ENCODE measurements around the gene PERP.

The PERP gene

GRCh38 chr6:138073264-138073663 lies 34.0 kb downstream of the PERP start:
- no peak overlapping the region for H3K4me3 ChIP-seq (ENCODE audit: low read depth in 1 of 5, low read length in 5 of 5)
- H3K4me1 ChIP-seq (ENCODE audit: control insufficient read depth in 5 of 5, insufficient read depth in 5 of 5, low read length in 5 of 5), result no peaks in the 10 kb centered on the region
- H3K9me3 ChIP-seq (ENCODE audit: control insufficient read depth in 5 of 5, low read length in 5 of 5), result no peaks in the 10 kb centered on the region
- no peaks in the 10 kb centered on the region for H3K36me3 ChIP-seq (ENCODE audit: control insufficient read depth in 5 of 5, insufficient read depth in 5 of 5, low read length in 5 of 5)
- no peak overlapping the region for H3K9ac ChIP-seq (ENCODE audit: low read length in 5 of 5)
- no peak overlapping the region for H3K27ac ChIP-seq (ENCODE audit: low read depth, low read length)
- peaks cover 0 to 3% (median 0%) of the 10 kb centered on the region in 5 donors for H3K27me3 ChIP-seq (ENCODE audit: control insufficient read depth in 5 of 5, insufficient read depth in 4 of 5, low read length in 5 of 5)

DNA sequence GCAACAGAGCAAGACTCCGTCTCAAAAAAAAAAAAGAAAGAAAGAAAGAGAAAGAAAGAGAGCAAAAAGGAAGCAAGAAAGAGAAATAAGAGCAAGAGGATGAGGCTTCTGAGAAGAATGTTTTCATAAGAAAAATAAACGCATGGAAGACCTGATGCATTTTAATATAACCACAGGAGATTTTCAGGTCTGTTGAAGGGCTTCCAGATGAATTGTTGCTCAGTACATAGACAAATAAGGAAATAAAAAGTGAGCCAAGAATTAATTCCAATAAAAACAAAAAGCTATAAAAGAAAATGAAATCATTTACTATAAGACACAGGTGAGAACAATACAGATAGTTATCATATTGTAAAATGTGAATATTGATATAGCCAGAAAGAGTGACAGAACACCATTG lies 43.5 kb downstream of the PERP start:
- H3K36me3 ChIP-seq (ENCODE audit: control insufficient read depth in 5 of 5, insufficient read depth in 5 of 5, low read length in 5 of 5), result no peaks in the 10 kb centered on the region
- no peak overlapping the region for H3K4me3 ChIP-seq (ENCODE audit: low read depth in 1 of 5, low read length in 5 of 5)
- H3K27ac ChIP-seq (ENCODE audit: low read depth, low read length), result no peak overlapping the region
- H3K4me1 ChIP-seq (ENCODE audit: control insufficient read depth in 5 of 5, insufficient read depth in 5 of 5, low read length in 5 of 5), result no peaks in the 10 kb centered on the region
- no peaks in the 10 kb centered on the region for H3K27me3 ChIP-seq (ENCODE audit: control insufficient read depth in 5 of 5, insufficient read depth in 4 of 5, low read length in 5 of 5)
- H3K9ac ChIP-seq (ENCODE audit: low read length in 5 of 5), result no peak overlapping the region
- H3K9me3 ChIP-seq (ENCODE audit: control insufficient read depth in 5 of 5, low read length in 5 of 5), result no peaks in the 10 kb centered on the region

DNA sequence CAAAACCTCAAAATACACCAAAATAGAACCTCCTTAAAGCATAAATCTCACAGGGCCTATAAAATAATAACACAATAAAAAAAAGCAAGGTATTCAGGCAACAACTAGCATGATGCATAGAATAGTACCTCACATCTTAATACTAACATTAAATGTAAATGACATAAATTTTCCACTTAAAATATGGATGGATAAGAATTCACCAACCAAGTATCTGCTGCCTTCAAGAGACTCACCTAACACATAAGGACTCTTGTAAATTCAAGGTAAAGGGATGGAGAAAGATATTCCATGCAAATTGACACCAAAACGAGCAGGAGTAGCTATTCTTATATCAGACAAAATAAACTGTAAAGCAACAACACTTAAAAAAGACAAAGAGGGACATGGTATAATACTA lies 52.2 kb downstream of the PERP start:
- Histone ChIP-seq H3K27ac (ENCODE audit: low read depth, low read length) (no peak overlapping the region), H3K9ac (ENCODE audit: low read length in 5 of 5) (no peak overlapping the region), H3K36me3 (ENCODE audit: control insufficient read depth in 5 of 5, insufficient read depth in 5 of 5, low read length in 5 of 5) (no peaks in the 10 kb centered on the region), H3K4me3 (ENCODE audit: low read depth in 1 of 5, low read length in 5 of 5) (no peak overlapping the region), H3K9me3 (ENCODE audit: control insufficient read depth in 5 of 5, low read length in 5 of 5) (peaks cover 0 to 14% (median 5%) of the 10 kb centered on the region in 5 donors), H3K27me3 (ENCODE audit: control insufficient read depth in 5 of 5, insufficient read depth in 4 of 5, low read length in 5 of 5) (no peaks in the 10 kb centered on the region), H3K4me1 (ENCODE audit: control insufficient read depth in 5 of 5, insufficient read depth in 5 of 5, low read length in 5 of 5) (no peaks in the 10 kb centered on the region)

- no peak overlapping the region for H3K27ac ChIP-seq (ENCODE audit: low read depth, low read length)
- no peaks in the 10 kb centered on the region for H3K4me1 ChIP-seq (ENCODE audit: control insufficient read depth in 5 of 5, insufficient read depth in 5 of 5, low read length in 5 of 5)
- no peak overlapping the region for H3K9ac ChIP-seq (ENCODE audit: low read length in 5 of 5)
- no peaks in the 10 kb centered on the region for H3K27me3 ChIP-seq (ENCODE audit: control insufficient read depth in 5 of 5, insufficient read depth in 4 of 5, low read length in 5 of 5)
- H3K4me3 ChIP-seq (ENCODE audit: low read depth in 1 of 5, low read length in 5 of 5), result no peak overlapping the region
- H3K9me3 ChIP-seq (ENCODE audit: control insufficient read depth in 5 of 5, low read length in 5 of 5), result peaks cover 0 to 14% (median 5%) of the 10 kb centered on the region in 5 donors
- no peaks in the 10 kb centered on the region for H3K36me3 ChIP-seq (ENCODE audit: control insufficient read depth in 5 of 5, insufficient read depth in 5 of 5, low read length in 5 of 5)
These were observed 54.4 kb downstream of the PERP start for GRCh38 chr6:138052783-138053182.

GRCh38 chr6:138044972-138045371 lies 62.2 kb downstream of the PERP start:
- Histone ChIP-seq H3K9ac (ENCODE audit: low read length in 5 of 5) (no peak overlapping the region), H3K4me3 (ENCODE audit: low read depth in 1 of 5, low read length in 5 of 5) (no peak overlapping the region), H3K9me3 (ENCODE audit: control insufficient read depth in 5 of 5, low read length in 5 of 5) (peaks cover 0 to 12% (median 0%) of the 10 kb centered on the region in 5 donors), H3K27me3 (ENCODE audit: control insufficient read depth in 5 of 5, insufficient read depth in 4 of 5, low read length in 5 of 5) (no peaks in the 10 kb centered on the region), H3K36me3 (ENCODE audit: control insufficient read depth in 5 of 5, insufficient read depth in 5 of 5, low read length in 5 of 5) (no peaks in the 10 kb centered on the region), H3K4me1 (ENCODE audit: control insufficient read depth in 5 of 5, insufficient read depth in 5 of 5, low read length in 5 of 5) (no peaks in the 10 kb centered on the region), H3K27ac (ENCODE audit: low read depth, low read length) (no peak overlapping the region)

GRCh38 chr6:138044458-138044857 lies 62.8 kb downstream of the PERP start:
- Histone ChIP-seq H3K4me3 (ENCODE audit: low read depth in 1 of 5, low read length in 5 of 5) (no peak overlapping the region), H3K27me3 (ENCODE audit: control insufficient read depth in 5 of 5, insufficient read depth in 4 of 5, low read length in 5 of 5) (no peaks in the 10 kb centered on the region), H3K36me3 (ENCODE audit: control insufficient read depth in 5 of 5, insufficient read depth in 5 of 5, low read length in 5 of 5) (no peaks in the 10 kb centered on the region)

More at GRCh38 chr6:138044458-138044857, 62.8 kb downstream of the PERP start:
- Histone ChIP-seq H3K27ac (ENCODE audit: low read depth, low read length) (no peak overlapping the region), H3K9ac (ENCODE audit: low read length in 5 of 5) (no peak overlapping the region), H3K4me1 (ENCODE audit: control insufficient read depth in 5 of 5, insufficient read depth in 5 of 5, low read length in 5 of 5) (no peaks in the 10 kb centered on the region), H3K9me3 (ENCODE audit: control insufficient read depth in 5 of 5, low read length in 5 of 5) (peaks cover 0 to 12% (median 0%) of the 10 kb centered on the region in 5 donors)

Data from subcutaneous abdominal adipose tissue (tissue), 5 donors.